Endothelial cell of umbilical vein (primary cell): ENCODE results near the gene MOB3C.

ENCODE experiments used
- CTCF ChIP-seq, 2 donors: IDR thresholded peaks; 1 replicate in 1 of 2; 2 replicates in 1 of 2; pipeline ENCODE4 v1.5.1; 2011; ENCODE audit warnings: low read length in 2 of 2, mild to moderate bottlenecking in 2 of 2, moderate library complexity in 2 of 2, control low read depth in 1 of 2, inconsistent platforms in 1 of 2, low read depth in 1 of 2; ENCODE audit not compliant: insufficient read depth in 1 of 2; ENCODE audit errors: extremely low read depth in 1 of 2
- POLR2A ChIP-seq: IDR thresholded peaks from 2 replicates; pipeline ENCODE4 v1.6.1; 2012; ENCODE audit warnings: low read depth, mild to moderate bottlenecking, control low read depth, low read length
- POLR2AphosphoS5 ChIP-seq: IDR thresholded peaks from 2 replicates; pipeline ENCODE4 v1.6.1; 2012; ENCODE audit warnings: low read depth, mild to moderate bottlenecking, control low read depth, low read length, moderate library complexity; ENCODE audit not compliant: insufficient read depth

- no peak for TF ChIP-seq POLR2AphosphoS5
- no peak for TF ChIP-seq POLR2A
- TF ChIP-seq CTCF (IDR thresholded peaks at IDR 0.05; ENCODE audit: extremely low read depth in 1 of 2, insufficient read depth in 1 of 2, low read depth in 1 of 2, low read length in 2 of 2): no peak
Measured at GRCh38 chr1:46576596-46576995, 40.0 kb downstream of the MOB3C start.
